Gastrocnemius medialis (tissue), 4 donors: ENCODE data around the gene ACSL6. TPM values are rescaled to one million over a fixed set of nuclear protein-coding genes. Genes with fewer than 3 reads are reported as not detected.

Experiments used
- ATAC-seq, 2 donors: fragments of 150-250 bp; one replicate each; pipeline ENCODE4 v1.9.1; 2016
- DNase-seq, 2 donors: peaks; one replicate each; pipeline ENCODE4 v3.0.0-alpha.2; 2019
- H3K27ac ChIP-seq, 4 donors: fragments of 200-600 bp; sonication (generic); 1 replicate in 1 of 4; 2 replicates in 3 of 4; pipeline ENCODE4 v1.5.1; 2016 to 2018; ENCODE audit warnings: mild to moderate bottlenecking in 2 of 4, moderate library complexity in 1 of 4
- H3K27me3 ChIP-seq, 3 donors: fragments of 200-600 bp; sonication (generic) in 2 of 3; 1 replicate in 1 of 3; 2 replicates in 2 of 3; pipeline versions ENCODE4 v1.5.1 to v1.6.0; 2016 to 2019; ENCODE audit warnings: mild to moderate bottlenecking in 1 of 3, moderate library complexity in 1 of 3
- H3K36me3 ChIP-seq, 2 donors: fragments of 200-600 bp; sonication (generic) in 1 of 2; one replicate each; pipeline ENCODE4 v1.5.1; 2017 to 2018
- H3K4me1 ChIP-seq, 2 donors: fragments of 200-600 bp; sonication (generic) in 1 of 2; one replicate each; pipeline ENCODE4 v1.5.1; 2016 to 2017; ENCODE audit warnings: mild to moderate bottlenecking in 2 of 2
- H3K4me3 ChIP-seq, 4 donors: fragments of 200-600 bp; sonication (generic) in 3 of 4; 1 replicate in 1 of 4; 2 replicates in 3 of 4; pipeline ENCODE4 v1.5.1; 2016 to 2019; ENCODE audit warnings: mild to moderate bottlenecking in 2 of 4
- H3K9me3 ChIP-seq, 3 donors: fragments of 200-600 bp; sonication (generic) in 2 of 3; 1 replicate in 1 of 3; 2 replicates in 2 of 3; pipeline ENCODE4 v1.5.1; 2016 to 2019
- POLR2A ChIP-seq, 2 donors: fragments of 450-650 bp; IDR thresholded peaks; one replicate each; pipeline ENCODE4 v1.6.1; 2017; ENCODE audit warnings: antibody characterized with exemption in 2 of 2, mild to moderate bottlenecking in 2 of 2, moderate library complexity in 2 of 2
- in situ Hi-C, 4 donors: fragments of 200-750 bp; cut with MboI; loops; one replicate each; pipeline versions ENCODE4 v1.15.0 to v1.8.0; 2017; ENCODE audit warnings: low sequenced_read_pairs in 4 of 4
- intact Hi-C: fragments of 100-400 bp; cut with DNase I; formaldehyde crosslinking; loops from one replicate; pipeline ENCODE4 v1.15.1; 2023; ENCODE audit warnings: low total_unique reads
- total RNA-seq, 4 donors: library from RNA; depleted of rRNA; stranded (reverse); fragments of >200 nt; gene quantifications; one replicate each; pipeline versions ENCODE4 v1.1.0 to v1.2.3, GENCODE V29; 2016
- TF ChIP-seq, protein P1 (sequence below), 5 experiments: fragments of 450-650 bp in 3 of 5; fragments of 200-600 bp in 2 of 5; sonication (generic) in 2 of 5; IDR thresholded peaks in 4 of 5; conservative IDR thresholded peaks in 1 of 5; 1 replicate in 4 of 5; 2 replicates in 1 of 5; pipeline ENCODE4 v1.5.1; 2016 to 2019; ENCODE audit warnings: antibody characterized with exemption in 5 of 5, mild to moderate bottlenecking in 3 of 5, moderate library complexity in 3 of 5

Gene ACSL6
- total RNA-seq, 4 donors from 2014 or later: 0.29 to 0.71 (median 0.36) TPM

GRCh38 chr5:132049093-132049492 lies 37.6 kb upstream of the ACSL6 start:
- Histone ChIP-seq H3K27me3 (peaks cover 0 to 3% (median 0%) of the 10 kb centered on the region in 3 donors), H3K4me3 (no peak overlapping the region), H3K36me3 (no peaks in the 10 kb centered on the region), H3K9me3 (no peaks in the 10 kb centered on the region), H3K27ac (no peak overlapping the region), H3K4me1 (no peaks in the 10 kb centered on the region)
- DNase-seq (no peak), ATAC-seq (no peak)
- intact Hi-C loops (no loop called here), in situ Hi-C loops (no loop called here)
- TF ChIP-seq, protein P1, sequence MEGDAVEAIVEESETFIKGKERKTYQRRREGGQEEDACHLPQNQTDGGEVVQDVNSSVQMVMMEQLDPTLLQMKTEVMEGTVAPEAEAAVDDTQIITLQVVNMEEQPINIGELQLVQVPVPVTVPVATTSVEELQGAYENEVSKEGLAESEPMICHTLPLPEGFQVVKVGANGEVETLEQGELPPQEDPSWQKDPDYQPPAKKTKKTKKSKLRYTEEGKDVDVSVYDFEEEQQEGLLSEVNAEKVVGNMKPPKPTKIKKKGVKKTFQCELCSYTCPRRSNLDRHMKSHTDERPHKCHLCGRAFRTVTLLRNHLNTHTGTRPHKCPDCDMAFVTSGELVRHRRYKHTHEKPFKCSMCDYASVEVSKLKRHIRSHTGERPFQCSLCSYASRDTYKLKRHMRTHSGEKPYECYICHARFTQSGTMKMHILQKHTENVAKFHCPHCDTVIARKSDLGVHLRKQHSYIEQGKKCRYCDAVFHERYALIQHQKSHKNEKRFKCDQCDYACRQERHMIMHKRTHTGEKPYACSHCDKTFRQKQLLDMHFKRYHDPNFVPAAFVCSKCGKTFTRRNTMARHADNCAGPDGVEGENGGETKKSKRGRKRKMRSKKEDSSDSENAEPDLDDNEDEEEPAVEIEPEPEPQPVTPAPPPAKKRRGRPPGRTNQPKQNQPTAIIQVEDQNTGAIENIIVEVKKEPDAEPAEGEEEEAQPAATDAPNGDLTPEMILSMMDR (IDR thresholded peaks at IDR 0.05 in 4 of 5, conservative IDR thresholded peaks at IDR 0.05 in 1 of 5): no peak
- no peak for TF ChIP-seq POLR2A (IDR thresholded peaks at IDR 0.05)

GRCh38 chr5:132046880-132047299 lies 35.4 kb upstream of the ACSL6 start:
- TF ChIP-seq, protein P1 (IDR thresholded peaks at IDR 0.05 in 4 of 5, conservative IDR thresholded peaks at IDR 0.05 in 1 of 5): no peak
- TF ChIP-seq POLR2A (IDR thresholded peaks at IDR 0.05): no peak
- ATAC-seq: no peak

GRCh38 chr5:132044207-132044606 lies 32.7 kb upstream of the ACSL6 start:
- H3K9me3 ChIP-seq: no peaks in the 10 kb centered on the region
- ATAC-seq (no peak), DNase-seq (no peak)
- no peak overlapping the region for H3K27ac ChIP-seq
- no peaks in the 10 kb centered on the region for H3K27me3 ChIP-seq
- intact Hi-C loops (no loop called here), in situ Hi-C loops (no loop called here)
- no peaks in the 10 kb centered on the region for H3K4me1 ChIP-seq
- TF ChIP-seq, protein P1 (IDR thresholded peaks at IDR 0.05 in 4 of 5, conservative IDR thresholded peaks at IDR 0.05 in 1 of 5): no peak
- no peak for TF ChIP-seq POLR2A (IDR thresholded peaks at IDR 0.05)
- no peak overlapping the region for H3K4me3 ChIP-seq
- no peaks in the 10 kb centered on the region for H3K36me3 ChIP-seq

More at GRCh38 chr5:132046880-132047299, 35.4 kb upstream of the ACSL6 start:
- in situ Hi-C loops (no loop called here), intact Hi-C loops (no loop called here)
- Histone ChIP-seq H3K4me3 (no peak overlapping the region), H3K27me3 (peaks cover 0 to 3% (median 0%) of the 10 kb centered on the region in 3 donors), H3K27ac (no peak overlapping the region), H3K4me1 (no peaks in the 10 kb centered on the region), H3K9me3 (no peaks in the 10 kb centered on the region), H3K36me3 (no peaks in the 10 kb centered on the region)
- no peak for DNase-seq

DNA sequence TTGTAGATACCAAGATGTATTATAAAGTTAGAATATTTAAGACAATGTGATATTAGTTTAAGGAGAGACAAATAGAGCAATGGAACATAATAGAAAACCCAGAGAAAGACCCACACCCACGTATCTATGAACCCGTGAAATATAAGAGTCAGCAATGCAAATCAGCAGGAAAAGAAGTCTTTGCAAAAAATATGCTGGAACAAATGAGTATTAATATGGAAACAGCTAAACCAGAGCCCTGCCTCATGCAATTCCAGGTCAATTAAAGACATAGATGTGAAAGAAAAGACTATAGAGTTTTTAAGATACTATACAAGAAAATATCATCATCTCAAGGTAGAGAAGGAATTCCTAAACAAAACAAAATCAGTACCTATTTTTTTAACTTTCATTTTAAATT lies 25.9 kb upstream of the ACSL6 start:
- no peaks in the 10 kb centered on the region for H3K9me3 ChIP-seq
- no peak overlapping the region for H3K4me3 ChIP-seq
- intact Hi-C loops (no loop called here), in situ Hi-C loops (no loop called here)
- no peaks in the 10 kb centered on the region for H3K27me3 ChIP-seq
- TF ChIP-seq, protein P1 (IDR thresholded peaks at IDR 0.05 in 4 of 5, conservative IDR thresholded peaks at IDR 0.05 in 1 of 5): no peak
- TF ChIP-seq POLR2A (IDR thresholded peaks at IDR 0.05): no peak
- no peaks in the 10 kb centered on the region for H3K36me3 ChIP-seq
- no peak for DNase-seq
- no peak overlapping the region for H3K27ac ChIP-seq
- H3K4me1 ChIP-seq: no peaks in the 10 kb centered on the region
- no peak for ATAC-seq

DNA sequence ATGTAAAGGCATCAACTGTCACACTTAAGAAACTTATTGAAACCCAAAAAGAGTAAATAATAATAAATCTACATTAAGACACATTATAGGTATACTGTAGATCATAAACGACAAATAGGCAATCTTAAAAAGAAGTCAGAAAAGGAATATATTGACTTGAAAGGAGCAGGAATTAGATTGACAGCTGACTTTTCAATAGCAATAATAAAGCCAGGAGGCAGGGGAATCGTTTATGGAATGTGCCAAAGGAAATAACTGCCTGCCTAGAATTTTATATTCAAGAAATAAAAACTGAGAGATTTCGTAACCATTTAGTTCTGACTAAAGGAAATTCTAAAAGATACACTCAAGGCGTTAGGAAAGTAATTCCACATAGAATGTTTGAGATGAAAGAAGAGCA lies 21.7 kb upstream of the ACSL6 start:
- Histone ChIP-seq H3K27me3 (no peaks in the 10 kb centered on the region), H3K36me3 (no peaks in the 10 kb centered on the region), H3K27ac (no peak overlapping the region), H3K4me3 (no peak overlapping the region), H3K4me1 (no peaks in the 10 kb centered on the region), H3K9me3 (no peaks in the 10 kb centered on the region)
- DNase-seq: no peak
- intact Hi-C loops (no loop called here), in situ Hi-C loops (no loop called here)
- no peak for ATAC-seq
- TF ChIP-seq, protein P1 (IDR thresholded peaks at IDR 0.05 in 4 of 5, conservative IDR thresholded peaks at IDR 0.05 in 1 of 5): no peak
- no peak for TF ChIP-seq POLR2A (IDR thresholded peaks at IDR 0.05)
